A549 (cell line): ENCODE data around the gene ANAPC13.

Source experiments
- EP300 ChIP-seq, 2 experiments: fragments of >200 bp; sonication (Bioruptor Twin); formaldehyde crosslinking; IDR thresholded peaks; 2 replicates in 1 of 2; 3 replicates in 1 of 2; pipeline ENCODE4 v1.6.1; 2016 to 2017
- ESRRA ChIP-seq: fragments of 150-350 bp; IDR thresholded peaks from 2 replicates; pipeline ENCODE4 v1.6.1; 2014; ENCODE audit warnings: mild to moderate bottlenecking, low read length, borderline replicate concordance
- HDAC2 ChIP-seq: fragments of 200-600 bp; sonication (generic); IDR thresholded peaks from 2 replicates; pipeline ENCODE4 v1.6.1; 2016
- HOXA7 ChIP-seq: fragments of 250-450 bp; sonication (Bioruptor Pico); IDR thresholded peaks from 2 replicates; pipeline ENCODE4 v1.5.0; 2020; ENCODE audit warnings: mild to moderate bottlenecking, moderate library complexity
- KDM1A ChIP-seq: fragments of 200-600 bp; sonication (generic); IDR thresholded peaks from 2 replicates; pipeline ENCODE4 v1.6.1; 2016; ENCODE audit warnings: low read depth, mild to moderate bottlenecking
- POLR2A ChIP-seq: IDR thresholded peaks from 2 replicates; pipeline ENCODE4 v1.6.1; 2012; ENCODE audit warnings: mild to moderate bottlenecking, low read length
- SREBF2 ChIP-seq: fragments of 450-650 bp; IDR thresholded peaks from 2 replicates; pipeline ENCODE4 v1.6.1; 2014; ENCODE audit warnings: mild to moderate bottlenecking, moderate library complexity
- TP53 ChIP-seq: fragments of 250-450 bp; sonication (Bioruptor Pico); IDR thresholded peaks from 2 replicates; pipeline ENCODE4 v1.5.0; 2021; ENCODE audit warnings: mild to moderate bottlenecking, moderate library complexity
- TF ChIP-seq, protein P1 (sequence below): IDR thresholded peaks from 2 replicates; pipeline ENCODE4 v1.6.1; 2012
- TF ChIP-seq, protein P2 (sequence below): fragments of >200 bp; sonication (Bioruptor Twin); formaldehyde crosslinking; IDR thresholded peaks from 3 replicates; pipeline ENCODE4 v1.5.1; 2016
- TF ChIP-seq, protein P3 (sequence below): fragments of 200-600 bp; sonication (generic); IDR thresholded peaks from 2 replicates; pipeline ENCODE4 v1.6.1; 2016; ENCODE audit warnings: antibody characterized with exemption, mild to moderate bottlenecking, moderate library complexity

DNA sequence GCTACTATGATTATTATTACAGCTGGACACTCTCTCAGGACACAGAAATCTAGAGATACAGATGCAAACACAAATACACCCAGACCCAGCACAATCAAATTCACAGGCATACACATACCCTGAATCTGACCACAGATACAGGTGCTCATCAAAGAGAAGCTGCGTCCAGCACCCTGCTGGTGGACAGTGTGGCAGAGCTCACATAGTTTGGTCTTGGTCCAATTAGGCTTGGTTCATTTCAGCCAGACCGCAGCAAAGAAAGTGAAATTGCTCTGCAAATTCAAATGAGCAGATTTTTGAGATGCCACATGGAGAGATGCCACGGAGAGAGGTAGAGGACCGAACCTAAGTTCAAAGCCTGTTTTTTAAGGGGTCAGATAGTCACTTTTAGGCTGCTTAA is 55.6 kb downstream of the ANAPC13 start:
- TF ChIP-seq SREBF2 (no peak), HDAC2 (no peak), POLR2A (no peak), KDM1A (no peak), HOXA7 (CRISPR knock-in tag) (no peak), EP300 (IDR thresholded peaks at IDR 0.05) (no peak), ESRRA (no peak), TP53 (CRISPR knock-in tag) (no peak)
- TF ChIP-seq, protein P1, sequence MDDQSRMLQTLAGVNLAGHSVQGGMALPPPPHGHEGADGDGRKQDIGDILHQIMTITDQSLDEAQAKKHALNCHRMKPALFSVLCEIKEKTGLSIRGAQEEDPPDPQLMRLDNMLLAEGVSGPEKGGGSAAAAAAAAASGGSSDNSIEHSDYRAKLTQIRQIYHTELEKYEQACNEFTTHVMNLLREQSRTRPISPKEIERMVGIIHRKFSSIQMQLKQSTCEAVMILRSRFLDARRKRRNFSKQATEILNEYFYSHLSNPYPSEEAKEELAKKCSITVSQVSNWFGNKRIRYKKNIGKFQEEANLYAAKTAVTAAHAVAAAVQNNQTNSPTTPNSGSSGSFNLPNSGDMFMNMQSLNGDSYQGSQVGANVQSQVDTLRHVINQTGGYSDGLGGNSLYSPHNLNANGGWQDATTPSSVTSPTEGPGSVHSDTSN, result no peak
- TF ChIP-seq, protein P2, sequence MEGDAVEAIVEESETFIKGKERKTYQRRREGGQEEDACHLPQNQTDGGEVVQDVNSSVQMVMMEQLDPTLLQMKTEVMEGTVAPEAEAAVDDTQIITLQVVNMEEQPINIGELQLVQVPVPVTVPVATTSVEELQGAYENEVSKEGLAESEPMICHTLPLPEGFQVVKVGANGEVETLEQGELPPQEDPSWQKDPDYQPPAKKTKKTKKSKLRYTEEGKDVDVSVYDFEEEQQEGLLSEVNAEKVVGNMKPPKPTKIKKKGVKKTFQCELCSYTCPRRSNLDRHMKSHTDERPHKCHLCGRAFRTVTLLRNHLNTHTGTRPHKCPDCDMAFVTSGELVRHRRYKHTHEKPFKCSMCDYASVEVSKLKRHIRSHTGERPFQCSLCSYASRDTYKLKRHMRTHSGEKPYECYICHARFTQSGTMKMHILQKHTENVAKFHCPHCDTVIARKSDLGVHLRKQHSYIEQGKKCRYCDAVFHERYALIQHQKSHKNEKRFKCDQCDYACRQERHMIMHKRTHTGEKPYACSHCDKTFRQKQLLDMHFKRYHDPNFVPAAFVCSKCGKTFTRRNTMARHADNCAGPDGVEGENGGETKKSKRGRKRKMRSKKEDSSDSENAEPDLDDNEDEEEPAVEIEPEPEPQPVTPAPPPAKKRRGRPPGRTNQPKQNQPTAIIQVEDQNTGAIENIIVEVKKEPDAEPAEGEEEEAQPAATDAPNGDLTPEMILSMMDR, result no peak
- TF ChIP-seq, protein P3, sequence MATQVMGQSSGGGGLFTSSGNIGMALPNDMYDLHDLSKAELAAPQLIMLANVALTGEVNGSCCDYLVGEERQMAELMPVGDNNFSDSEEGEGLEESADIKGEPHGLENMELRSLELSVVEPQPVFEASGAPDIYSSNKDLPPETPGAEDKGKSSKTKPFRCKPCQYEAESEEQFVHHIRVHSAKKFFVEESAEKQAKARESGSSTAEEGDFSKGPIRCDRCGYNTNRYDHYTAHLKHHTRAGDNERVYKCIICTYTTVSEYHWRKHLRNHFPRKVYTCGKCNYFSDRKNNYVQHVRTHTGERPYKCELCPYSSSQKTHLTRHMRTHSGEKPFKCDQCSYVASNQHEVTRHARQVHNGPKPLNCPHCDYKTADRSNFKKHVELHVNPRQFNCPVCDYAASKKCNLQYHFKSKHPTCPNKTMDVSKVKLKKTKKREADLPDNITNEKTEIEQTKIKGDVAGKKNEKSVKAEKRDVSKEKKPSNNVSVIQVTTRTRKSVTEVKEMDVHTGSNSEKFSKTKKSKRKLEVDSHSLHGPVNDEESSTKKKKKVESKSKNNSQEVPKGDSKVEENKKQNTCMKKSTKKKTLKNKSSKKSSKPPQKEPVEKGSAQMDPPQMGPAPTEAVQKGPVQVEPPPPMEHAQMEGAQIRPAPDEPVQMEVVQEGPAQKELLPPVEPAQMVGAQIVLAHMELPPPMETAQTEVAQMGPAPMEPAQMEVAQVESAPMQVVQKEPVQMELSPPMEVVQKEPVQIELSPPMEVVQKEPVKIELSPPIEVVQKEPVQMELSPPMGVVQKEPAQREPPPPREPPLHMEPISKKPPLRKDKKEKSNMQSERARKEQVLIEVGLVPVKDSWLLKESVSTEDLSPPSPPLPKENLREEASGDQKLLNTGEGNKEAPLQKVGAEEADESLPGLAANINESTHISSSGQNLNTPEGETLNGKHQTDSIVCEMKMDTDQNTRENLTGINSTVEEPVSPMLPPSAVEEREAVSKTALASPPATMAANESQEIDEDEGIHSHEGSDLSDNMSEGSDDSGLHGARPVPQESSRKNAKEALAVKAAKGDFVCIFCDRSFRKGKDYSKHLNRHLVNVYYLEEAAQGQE, result no peak
